Trophoblast cell (in vitro differentiated cells and primary cell): ENCODE data around the gene NDE1.

Experiments used
- DNase-seq, 2 donors: peaks; one replicate each; pipeline ENCODE4 v3.0.0-alpha.2; 2016
- H2AFZ ChIP-seq: 2 replicates; pipeline ENCODE4 v1.6.1; 2013; ENCODE audit warnings: low read length, moderate library complexity, mild to moderate bottlenecking; ENCODE audit not compliant: insufficient read depth, poor library complexity
- H2AK5ac ChIP-seq: 2 replicates; pipeline ENCODE4 v1.6.1; 2013; ENCODE audit warnings: mild to moderate bottlenecking, low read length
- H2BK120ac ChIP-seq: 2 replicates; pipeline ENCODE4 v1.6.1; 2013; ENCODE audit warnings: low read length, mild to moderate bottlenecking, moderate library complexity; ENCODE audit not compliant: insufficient read depth, poor library complexity
- H2BK12ac ChIP-seq: 2 replicates; pipeline ENCODE4 v1.6.1; 2013; ENCODE audit warnings: mild to moderate bottlenecking, low read length, moderate library complexity
- H2BK5ac ChIP-seq: 2 replicates; pipeline ENCODE4 v1.6.1; 2013; ENCODE audit warnings: low read length, low read depth, moderate library complexity, mild to moderate bottlenecking; ENCODE audit not compliant: poor library complexity
- H3K14ac ChIP-seq: 2 replicates; pipeline ENCODE4 v1.6.1; 2013; ENCODE audit warnings: mild to moderate bottlenecking, low read length
- H3K18ac ChIP-seq: 2 replicates; pipeline ENCODE4 v1.6.1; 2013; ENCODE audit warnings: mild to moderate bottlenecking, low read length
- H3K23ac ChIP-seq: 2 replicates; pipeline ENCODE4 v1.6.1; 2013; ENCODE audit warnings: low read length
- H3K27ac ChIP-seq: 2 replicates; pipeline ENCODE4 v1.5.1; 2013; ENCODE audit warnings: low read depth, mild to moderate bottlenecking, inconsistent platforms, low read length, moderate library complexity
- H3K27me3 ChIP-seq: 2 replicates; pipeline ENCODE4 v1.6.1; 2013; ENCODE audit warnings: inconsistent platforms, mild to moderate bottlenecking, low read length, moderate library complexity; ENCODE audit not compliant: insufficient read depth
- H3K36me3 ChIP-seq, 2 experiments: 1 replicate in 1 of 2; 2 replicates in 1 of 2; pipeline ENCODE4 v1.6.1; 2013; ENCODE audit warnings: low read length in 2 of 2, mild to moderate bottlenecking in 2 of 2, moderate library complexity in 1 of 2; ENCODE audit not compliant: insufficient read depth in 2 of 2, control insufficient read depth in 1 of 2
- H3K4ac ChIP-seq: 2 replicates; pipeline ENCODE4 v1.6.1; 2013; ENCODE audit warnings: low read depth, mild to moderate bottlenecking, low read length, moderate library complexity
- H3K4me1 ChIP-seq, 2 experiments: 1 replicate in 1 of 2; 2 replicates in 1 of 2; pipeline ENCODE4 v1.6.1; 2013; ENCODE audit warnings: low read length in 2 of 2, mild to moderate bottlenecking in 2 of 2, moderate library complexity in 1 of 2; ENCODE audit not compliant: insufficient read depth in 2 of 2, control insufficient read depth in 1 of 2
- H3K4me2 ChIP-seq: 2 replicates; pipeline ENCODE4 v1.6.1; 2013; ENCODE audit warnings: inconsistent platforms, mild to moderate bottlenecking, low read length, moderate library complexity
- H3K4me3 ChIP-seq: 2 replicates; pipeline ENCODE4 v1.5.1; 2013; ENCODE audit warnings: mild to moderate bottlenecking, low read depth, low read length, inconsistent platforms
- H3K79me1 ChIP-seq: one replicate; pipeline ENCODE4 v1.6.1; 2013; ENCODE audit warnings: low read length
- H3K79me2 ChIP-seq: 2 replicates; pipeline ENCODE4 v1.6.1; 2013; ENCODE audit warnings: low read length, mild to moderate bottlenecking; ENCODE audit not compliant: control insufficient read depth, insufficient read depth, poor library complexity
- H3K9ac ChIP-seq: 2 replicates; pipeline ENCODE4 v1.6.1; 2013; ENCODE audit warnings: mild to moderate bottlenecking, low read length
- H3K9me3 ChIP-seq: 2 replicates; pipeline ENCODE4 v1.6.1; 2013; ENCODE audit warnings: low read depth, mild to moderate bottlenecking, control low read depth, inconsistent platforms, low read length; ENCODE audit not compliant: insufficient read depth
- H4K12ac ChIP-seq: 2 replicates; pipeline ENCODE4 v1.6.1; 2013; ENCODE audit warnings: low read depth, mild to moderate bottlenecking, low read length, moderate library complexity
- H4K8ac ChIP-seq: 2 replicates; pipeline ENCODE4 v1.6.1; 2013; ENCODE audit warnings: low read depth, mild to moderate bottlenecking, low read length, moderate library complexity
- H4K91ac ChIP-seq: one replicate; pipeline ENCODE4 v1.6.1; 2013; ENCODE audit warnings: low read depth, mild to moderate bottlenecking, low read length, moderate library complexity
- WGBS: extraction: QIAGEN DNeasy Blood & Tissue Kit; methylation state at CpG from one replicate; pipeline ENCODE4 v1.1.7; 2013; ENCODE audit warnings: missing lambda C conversion rate; ENCODE audit not compliant: insufficient read length, insufficient coverage; ENCODE audit errors: extremely low coverage; 5-methylcytosine and 5-hydroxymethylcytosine counted together

Gene NDE1

DNA sequence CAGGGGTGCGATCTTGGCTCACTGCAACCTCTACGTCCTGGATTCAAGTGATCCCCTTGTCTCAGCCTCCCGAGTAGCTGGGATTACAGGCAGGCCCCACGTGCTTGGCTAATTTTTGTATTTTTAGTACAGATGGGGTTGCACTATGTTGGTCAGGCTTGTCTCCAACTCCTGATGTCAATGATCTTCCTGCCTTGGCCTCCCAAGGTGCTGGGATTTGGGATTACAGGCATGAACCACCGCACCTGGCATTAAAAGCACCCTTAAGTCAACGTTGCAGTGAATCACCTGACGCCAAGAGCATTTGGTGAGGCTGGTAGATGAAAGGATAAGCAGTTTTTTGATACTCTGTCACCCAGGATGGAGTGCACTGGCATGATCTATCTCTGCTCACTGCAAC lies 59.0 kb downstream of the NDE1 start:
- Histone ChIP-seq H3K23ac (no peak overlapping the region), H2BK5ac (no peak overlapping the region), H3K4me1 (no peaks in the 10 kb centered on the region), H3K9ac (no peak overlapping the region), H3K4ac (no peak overlapping the region), H4K8ac (no peak overlapping the region), H2BK120ac (no peak overlapping the region), H3K9me3 (no peaks in the 10 kb centered on the region), H2AK5ac (no peak overlapping the region), H3K36me3 (peaks cover 0 to 7% of the 10 kb centered on the region in 2 experiments), H3K79me1 (no peaks in the 10 kb centered on the region), H4K12ac (no peak overlapping the region), H3K14ac (no peak overlapping the region), H3K27ac (no peak overlapping the region), H3K79me2 (no peaks in the 10 kb centered on the region), H3K18ac (no peak overlapping the region), H2BK12ac (no peak overlapping the region), H3K4me2 (no peak overlapping the region), H3K4me3 (no peak overlapping the region), H2AFZ (no peak overlapping the region), H4K91ac (no peak overlapping the region), H3K27me3 (no peaks in the 10 kb centered on the region)
- DNase-seq = no peak
- no CpG with 5 or more reads among the region's 7 CpGs for whole genome bisulfite sequencing

- Histone ChIP-seq H3K18ac (no peak overlapping the region), H4K8ac (no peak overlapping the region), H3K23ac (no peak overlapping the region), H3K36me3 (peaks cover 0 to 5% of the 10 kb centered on the region in 2 experiments), H3K14ac (no peak overlapping the region), H3K4me1 (no peaks in the 10 kb centered on the region), H3K4ac (no peak overlapping the region), H3K4me3 (no peak overlapping the region), H3K27ac (no peak overlapping the region), H3K27me3 (no peaks in the 10 kb centered on the region), H3K9ac (no peak overlapping the region), H2BK120ac (no peak overlapping the region), H3K9me3 (peaks cover 2% of the 10 kb centered on the region), H3K79me1 (no peaks in the 10 kb centered on the region), H4K12ac (no peak overlapping the region), H2BK12ac (no peak overlapping the region), H2AK5ac (no peak overlapping the region), H4K91ac (no peak overlapping the region), H3K4me2 (no peak overlapping the region), H2AFZ (no peak overlapping the region), H3K79me2 (no peaks in the 10 kb centered on the region), H2BK5ac (no peak overlapping the region)
- WGBS = no CpG with 5 or more reads among the region's 29 CpGs
- DNase-seq = no peak
Observed at GRCh38 chr16:15714393-15715172, 64.5 kb downstream of the NDE1 start.

GRCh38 chr16:15715221-15715620 lies 65.2 kb downstream of the NDE1 start:
- peaks cover 2% of the 10 kb centered on the region for H3K9me3 ChIP-seq
- no peaks in the 10 kb centered on the region for H3K79me2 ChIP-seq
- no peak overlapping the region for H3K27ac ChIP-seq
- H2BK120ac ChIP-seq = no peak overlapping the region
- H3K4ac ChIP-seq = no peak overlapping the region
- H3K9ac ChIP-seq = no peak overlapping the region
- H2BK12ac ChIP-seq = no peak overlapping the region
- H4K8ac ChIP-seq = no peak overlapping the region
- no peak overlapping the region for H2AK5ac ChIP-seq
- H3K14ac ChIP-seq = no peak overlapping the region
- no peak overlapping the region for H4K12ac ChIP-seq
- H3K79me1 ChIP-seq = no peaks in the 10 kb centered on the region
- no peak overlapping the region for H3K4me2 ChIP-seq
- H3K36me3 ChIP-seq = peaks cover 0 to 5% of the 10 kb centered on the region in 2 experiments
- H3K4me3 ChIP-seq = no peak overlapping the region
- no peak overlapping the region for H2AFZ ChIP-seq
- no peak for DNase-seq
- H2BK5ac ChIP-seq = no peak overlapping the region
- no peak overlapping the region for H3K18ac ChIP-seq
- whole genome bisulfite sequencing = no CpG with 5 or more reads among the region's 5 CpGs
- no peaks in the 10 kb centered on the region for H3K4me1 ChIP-seq
- H4K91ac ChIP-seq = no peak overlapping the region
- no peak overlapping the region for H3K23ac ChIP-seq
- no peaks in the 10 kb centered on the region for H3K27me3 ChIP-seq

DNA sequence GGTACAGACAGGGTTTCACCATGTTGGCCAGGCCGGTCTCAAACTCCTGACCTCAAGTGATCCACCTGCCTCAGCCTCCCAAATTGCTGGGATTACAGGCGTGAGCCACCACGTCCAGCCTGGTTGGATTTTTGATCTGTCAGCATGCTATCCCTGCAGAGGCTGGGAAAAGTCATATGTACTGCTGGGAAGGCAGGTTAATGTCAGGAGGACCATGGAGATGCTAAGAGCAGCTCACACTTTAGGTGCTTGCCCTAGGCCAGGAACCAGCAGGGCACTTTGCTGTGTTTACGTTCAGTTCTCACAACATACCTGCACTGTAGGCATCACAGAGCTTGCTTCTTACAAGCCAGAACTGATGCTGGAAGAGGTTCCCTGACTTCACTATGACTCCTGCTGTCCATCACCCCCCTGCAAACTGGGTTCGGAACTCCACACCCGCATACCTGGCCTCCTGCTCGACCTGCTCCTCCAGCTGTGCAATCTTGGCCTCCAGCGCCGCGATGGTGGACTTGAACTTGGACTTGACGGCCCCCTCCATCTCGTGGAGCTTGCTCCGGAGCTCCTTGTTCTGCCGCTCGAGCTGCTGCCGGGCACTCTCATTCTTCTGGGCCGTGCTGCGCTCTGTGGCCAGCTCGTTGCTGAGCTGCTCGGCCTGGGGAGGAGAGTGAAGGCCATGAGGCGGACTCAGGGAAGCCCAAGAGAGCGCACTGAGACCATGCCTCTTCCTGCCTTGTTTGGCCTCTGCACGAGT lies 66.8 kb downstream of the NDE1 start:
- no peaks in the 10 kb centered on the region for H3K27me3 ChIP-seq
- H3K4me2 ChIP-seq = no peak overlapping the region
- H3K79me2 ChIP-seq = no peaks in the 10 kb centered on the region
- no peak overlapping the region for H3K23ac ChIP-seq
- no peak for DNase-seq
- H3K4me1 ChIP-seq = no peaks in the 10 kb centered on the region
- peaks cover 0 to 9% of the 10 kb centered on the region in 2 experiments for H3K36me3 ChIP-seq
- H2AK5ac ChIP-seq = no peak overlapping the region
- H3K14ac ChIP-seq = no peak overlapping the region
- no peak overlapping the region for H3K4ac ChIP-seq
- H2BK120ac ChIP-seq = no peak overlapping the region
- no peak overlapping the region for H3K9ac ChIP-seq
- no peak overlapping the region for H3K27ac ChIP-seq
- no CpG with 5 or more reads among the region's 23 CpGs for WGBS
- no peak overlapping the region for H2BK5ac ChIP-seq
- no peak overlapping the region for H4K8ac ChIP-seq
- no peak overlapping the region for H2AFZ ChIP-seq
- no peak overlapping the region for H3K4me3 ChIP-seq
- no peak overlapping the region for H4K12ac ChIP-seq
- no peak overlapping the region for H3K18ac ChIP-seq
- no peaks in the 10 kb centered on the region for H3K79me1 ChIP-seq
- H2BK12ac ChIP-seq = no peak overlapping the region
- no peak overlapping the region for H4K91ac ChIP-seq
- peaks cover 2% of the 10 kb centered on the region for H3K9me3 ChIP-seq
